Testis (tissue), 2 donors: ENCODE data around the gene IDNK.

ENCODE experiments used
- CTCF ChIP-seq, 3 experiments: fragments of 450-650 bp in 2 of 3; fragments of 200-600 bp in 1 of 3; sonication (generic) in 1 of 3; IDR thresholded peaks; one replicate each; pipeline ENCODE4 v1.5.1; 2016 to 2019; ENCODE audit warnings: antibody characterized with exemption in 3 of 3, mild to moderate bottlenecking in 2 of 3, moderate library complexity in 1 of 3
- POLR2A ChIP-seq: fragments of 450-650 bp; IDR thresholded peaks from one replicate; pipeline ENCODE4 v1.6.1; 2017; ENCODE audit warnings: antibody characterized with exemption, mild to moderate bottlenecking, moderate library complexity

- TF ChIP-seq POLR2A, result no peak
- no peak for TF ChIP-seq CTCF (IDR thresholded peaks at IDR 0.05)
Measured at GRCh38 chr9:83623679-83624076, 735 bp downstream of the IDNK start.
